ENCODE data around the gene PDE9A.
A peak's percentile ranks its signal among the peaks of the same experiment; 100 is the strongest.
"Not testable (repeated sequence)": the region's sequence is repeated elsewhere in the genome, so short reads cannot be mapped to it uniquely, and the experiment has no call there.

The PDE9A gene

GRCh38 chr21:42653231-42654061 is at the start of gene PDE9A:
TSS of gene PDE9A (plus strand) at chr21:42653621. CDS start at chr21:42653815, 194 bp downstream.
- DNase-seq, result no peak

GRCh38 chr21:42607102-42607501 is 46.3 kb upstream of the PDE9A start:
- DNase-seq, result no peak

- no peak for DNase-seq
Measured at GRCh38 chr21:42607525-42608102, 45.8 kb upstream of the PDE9A start.

- DNase-seq, result no peak
Measured at GRCh38 chr21:42608446-42608845, 45.0 kb upstream of the PDE9A start.

GRCh38 chr21:42609811-42610210 is 43.6 kb upstream of the PDE9A start:
- peak; percentile 62 for DNase-seq

GRCh38 chr21:42611852-42612251 is 41.6 kb upstream of the PDE9A start:
- DNase-seq, result no peak

- no peak for DNase-seq
Measured at GRCh38 chr21:42612390-42612789, 41.0 kb upstream of the PDE9A start.

- DNase-seq, result no peak
Measured at GRCh38 chr21:42613756-42614155, 39.7 kb upstream of the PDE9A start.

- DNase-seq, result peak; percentile 29
Measured at GRCh38 chr21:42614396-42614795, 39.0 kb upstream of the PDE9A start.

GRCh38 chr21:42614811-42615351 is 38.5 kb upstream of the PDE9A start:
- DNase-seq, result peak; percentile 49

GRCh38 chr21:42615377-42615776 is 38.0 kb upstream of the PDE9A start:
- not testable (repeated sequence) for DNase-seq

- no peak for DNase-seq
Measured at GRCh38 chr21:42615924-42616323, 37.5 kb upstream of the PDE9A start.

- peak; percentile 29 for DNase-seq
Measured at GRCh38 chr21:42616446-42616845, 37.0 kb upstream of the PDE9A start.

GRCh38 chr21:42616941-42617340 is 36.5 kb upstream of the PDE9A start:
- peak; percentile 32 for DNase-seq

GRCh38 chr21:42617486-42617885 is 35.9 kb upstream of the PDE9A start:
- DNase-seq, result no peak

GRCh38 chr21:42618707-42619102 is 34.7 kb upstream of the PDE9A start:
- peak; percentile 16 for DNase-seq

- no peak for DNase-seq
Measured at GRCh38 chr21:42619166-42619565, 34.3 kb upstream of the PDE9A start.

GRCh38 chr21:42619841-42620240 is 33.6 kb upstream of the PDE9A start:
- no peak for DNase-seq

- no peak for DNase-seq
Measured at GRCh38 chr21:42621166-42621818, 32.1 kb upstream of the PDE9A start.

GRCh38 chr21:42621819-42622177 is 31.6 kb upstream of the PDE9A start:
- no peak for DNase-seq

GRCh38 chr21:42622284-42622683 is 31.1 kb upstream of the PDE9A start:
- DNase-seq, result no peak

GRCh38 chr21:42623694-42624093 is 29.7 kb upstream of the PDE9A start:
- DNase-seq, result no peak

- no peak for DNase-seq
Measured at GRCh38 chr21:42624095-42624790, 29.2 kb upstream of the PDE9A start.

Measured in activated CD4-positive, CD25-positive, alpha-beta regulatory T cell treated with anti-CD3 and anti-CD28 coated beads, Interleukin-2, amount 50 U/mL, for 72 hours (primary cell).